Right lobe of liver (tissue), 6 donors: ENCODE data around the gene HSPA12B. TPM values are rescaled to one million over a fixed set of nuclear protein-coding genes. Genes with fewer than 3 reads are reported as not detected.

Source experiments
- ATAC-seq, 4 donors: fragments of 200-7000 bp; cut with Tn5 transposase; one replicate each; pipeline ENCODE4 v1.9.1; 2020; ENCODE audit warnings: mild to moderate bottlenecking in 4 of 4, moderate library complexity in 4 of 4
- DNase-seq, 3 donors: peaks; one replicate each; pipeline ENCODE4 v3.0.0-alpha.2; 2020
- H3K27ac ChIP-seq, 3 donors: fragments of 200-600 bp; one replicate each; pipeline ENCODE4 v1.8.0; 2022
- H3K27me3 ChIP-seq, 2 donors: fragments of 200-600 bp; one replicate each; pipeline ENCODE4 v1.8.0; 2022
- H3K36me3 ChIP-seq, 4 donors: fragments of 200-600 bp; sonication (generic) in 1 of 4; one replicate each; pipeline versions ENCODE4 v1.5.1 to v1.8.0; 2017 to 2022; ENCODE audit warnings: control low read depth in 1 of 4
- H3K4me1 ChIP-seq, 4 donors: fragments of 200-600 bp; sonication (generic) in 1 of 4; one replicate each; pipeline versions ENCODE4 v1.5.1 to v1.8.0; 2017 to 2022; ENCODE audit warnings: control low read depth in 1 of 4
- H3K4me3 ChIP-seq, 3 donors: fragments of 200-600 bp; one replicate each; pipeline ENCODE4 v1.8.0; 2022
- H3K9me3 ChIP-seq, 4 donors: fragments of 200-600 bp; sonication (generic) in 1 of 4; one replicate each; pipeline versions ENCODE4 v1.5.1 to v1.8.0; 2017 to 2022; ENCODE audit warnings: control low read depth in 1 of 4
- CTCF ChIP-seq, 4 donors: fragments of 200-600 bp in 3 of 4; fragments of 450-650 bp in 1 of 4; IDR thresholded peaks; one replicate each; pipeline versions ENCODE4 v1.5.1 to v1.8.0; 2016 to 2022; ENCODE audit warnings: antibody characterized with exemption in 4 of 4, mild to moderate bottlenecking in 2 of 4
- POLR2A ChIP-seq: fragments of 450-650 bp; IDR thresholded peaks from one replicate; pipeline ENCODE4 v1.6.1; 2017; ENCODE audit warnings: antibody characterized with exemption, mild to moderate bottlenecking
- WGBS: methylation state at CpG from one replicate; pipeline ENCODE4 v1.1.6; 2018; ENCODE audit warnings: low coverage, low lambda C conversion rate; ENCODE audit not compliant: insufficient coverage; ENCODE audit errors: missing lambda C conversion rate; 5-methylcytosine and 5-hydroxymethylcytosine counted together
- intact Hi-C, 2 donors: fragments of 100-400 bp; cut with DNase I; formaldehyde crosslinking; loops; one replicate each; pipeline versions ENCODE4 v1.11.2 to v1.14.1; 2022
- total RNA-seq, 6 experiments: library from RNA; depleted of rRNA in 2 of 6; stranded (reverse); fragments of >200 nt in 2 of 6; fragmentation: NEBNext Ultra II Directional in 3 of 6; extraction: Animal tissue kit (Norgen Biotek cat#: 25700) in 3 of 6; gene quantifications; one replicate each; pipeline versions ENCODE4 v1.1.0 to v1.2.4, GENCODE V29; 2016 to 2023
- donor health status: DM: no; HTN: yes; CAD: no.
- donor health status: DM: no; HTN: no; CAD: no.
- donor health status: DM: no; HTN: no; CAD: no.
- donor health status: DM: no; HTN: yes; CAD: no.
- donor health status: DM: no; HTN: yes; CAD: no.

Gene HSPA12B
- total RNA-seq, 6 experiments from 2014 or later, result 0.46 to 2.2 (median 0.97) TPM

DNA sequence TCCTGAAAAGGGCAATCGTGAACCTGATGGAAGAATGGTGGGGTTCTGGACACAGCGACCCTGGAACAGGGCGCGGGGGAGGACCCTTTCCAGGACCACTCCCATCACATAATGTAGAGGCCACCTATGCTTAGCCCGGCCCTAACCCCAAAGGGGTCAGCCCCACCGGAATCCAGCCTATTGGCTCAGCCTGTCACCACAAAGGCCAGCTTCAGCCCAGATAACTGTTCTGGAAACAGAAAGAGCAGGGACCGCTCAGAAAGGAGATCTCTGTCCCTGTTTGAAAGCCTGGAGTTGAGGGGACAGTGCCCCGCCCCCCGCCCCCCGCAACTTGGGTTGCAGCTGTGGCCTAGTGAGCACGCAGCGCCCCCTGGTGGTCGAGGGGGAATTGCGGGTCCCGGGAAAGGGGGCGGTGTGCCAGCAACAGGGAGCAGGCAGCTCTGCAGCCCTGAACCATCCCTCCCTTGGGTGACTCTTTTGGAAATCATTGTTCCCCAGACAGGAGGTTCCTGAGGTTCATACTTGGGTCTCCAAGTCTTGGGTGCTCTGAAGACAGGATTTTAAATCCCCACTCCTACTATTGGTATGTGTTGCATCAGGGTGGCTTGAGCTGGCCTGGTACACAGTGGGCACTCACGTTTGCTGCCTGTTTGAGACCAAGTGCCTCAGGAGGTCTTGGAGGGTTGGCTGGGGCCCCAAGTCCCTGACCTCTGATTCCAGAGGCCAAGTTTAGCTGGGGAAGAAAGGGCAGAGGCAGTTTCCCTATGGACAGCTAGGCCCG, 21.6 kb upstream of the HSPA12B start:
- intact Hi-C loops, result no loop called here

DNA sequence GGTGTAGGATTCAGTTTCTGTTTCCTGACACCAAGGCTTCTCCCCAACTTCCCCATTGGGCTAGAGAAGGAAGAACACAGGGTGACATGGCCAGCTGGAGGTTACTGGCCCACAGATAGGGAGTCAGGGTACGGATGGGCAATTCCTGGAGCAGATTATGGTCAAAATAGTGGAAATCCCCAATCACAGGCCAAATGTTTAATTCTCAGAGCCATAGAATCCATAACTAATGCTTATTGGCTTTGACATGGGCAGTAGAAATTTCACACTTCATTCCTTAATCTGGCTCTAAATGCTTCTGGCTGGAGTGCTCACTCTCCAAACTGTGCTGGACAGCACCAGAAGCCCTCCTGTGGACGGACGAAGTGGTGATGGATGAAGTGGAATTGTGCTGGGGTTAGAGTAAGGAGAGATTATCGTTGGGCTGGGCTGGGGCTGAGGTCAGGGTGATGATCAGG, 21.0 kb upstream of the HSPA12B start:
- Histone ChIP-seq H3K27ac (no peak overlapping the region), H3K27me3 (no peaks in the 10 kb centered on the region), H3K9me3 (no peaks in the 10 kb centered on the region), H3K4me1 (no peaks in the 10 kb centered on the region), H3K4me3 (peak overlapping the region in 1 of 3 donors; percentile 21), H3K36me3 (no peaks in the 10 kb centered on the region)
- TF ChIP-seq POLR2A, result no peak
- TF ChIP-seq CTCF (IDR thresholded peaks at IDR 0.05), result no peak
- 72% methylated on average over 3 of the region's 4 CpGs for WGBS
- DNase-seq (peak in 1 of 3 donors; percentile 2), ATAC-seq (peak; percentile 6 to 20 (median 8))
- intact Hi-C loops, result no loop called here

More for the DNA sequence above, 21.6 kb upstream of the HSPA12B start:
- Histone ChIP-seq H3K27me3 (no peaks in the 10 kb centered on the region), H3K27ac (no peak overlapping the region), H3K9me3 (no peaks in the 10 kb centered on the region), H3K4me1 (no peaks in the 10 kb centered on the region), H3K4me3 (peak overlapping the region in 1 of 3 donors; percentile 19), H3K36me3 (no peaks in the 10 kb centered on the region)
- DNase-seq (peak; percentile 65 to 76 (median 73)), ATAC-seq (peak; percentile 53 to 69 (median 68))
- peak; percentile 80 to 97 (median 93) for TF ChIP-seq CTCF (IDR thresholded peaks at IDR 0.05)
- TF ChIP-seq POLR2A, result no peak
- 57% methylated on average over 3 of the region's 18 CpGs for WGBS

- Histone ChIP-seq H3K9me3 (no peaks in the 10 kb centered on the region), H3K36me3 (no peaks in the 10 kb centered on the region), H3K4me1 (no peaks in the 10 kb centered on the region), H3K27me3 (no peaks in the 10 kb centered on the region), H3K4me3 (peak within 1 kb of the TSS in 1 of 3 donors; percentile 21), H3K27ac (no peak within 1 kb of the TSS)
- ATAC-seq, result peak; percentile 50 to 61 (median 53)
- no peak for TF ChIP-seq POLR2A
- TF ChIP-seq CTCF (IDR thresholded peaks at IDR 0.05), result no peak
- intact Hi-C loops, result no loop called here
- DNase-seq, result peak in 2 of 3 donors; percentile 72 to 76
- WGBS, result 44% methylated on average over 7 of the region's 15 CpGs
Observed at GRCh38 chr20:3712279-3712873, 20.1 kb upstream of the HSPA12B start, which contains the start of gene SIGLEC1. SIGLEC1 (minus strand) TSS chr20:3712600; CDS start chr20:3707128, 5,472 bp downstream.

GRCh38 chr20:3714092-3714491, 18.4 kb upstream of the HSPA12B start:
- WGBS, result 42% methylated on average over 2 of the region's 4 CpGs
- Histone ChIP-seq H3K9me3 (no peaks in the 10 kb centered on the region), H3K27me3 (no peaks in the 10 kb centered on the region), H3K4me3 (no peak overlapping the region), H3K4me1 (no peaks in the 10 kb centered on the region), H3K27ac (no peak overlapping the region), H3K36me3 (no peaks in the 10 kb centered on the region)
- TF ChIP-seq POLR2A (no peak), CTCF (IDR thresholded peaks at IDR 0.05) (no peak)
- peak; percentile 21 to 38 (median 28) for ATAC-seq
- intact Hi-C loops, result no loop called here
- no peak for DNase-seq
